HepG2 (cell line): ENCODE measurements around the gene SENP6. TPM values are rescaled to one million over a fixed set of nuclear protein-coding genes. Genes with fewer than 3 reads are reported as not detected.

Experiments used
- FOXA1 ChIP-seq, 2 experiments: fragments of 450-650 bp in 1 of 2; sonication (generic) in 1 of 2; formaldehyde crosslinking in 1 of 2; IDR thresholded peaks; 2 replicates each; pipeline versions ENCODE4 v1.4.0 to v1.6.1; 2016 to 2020; ENCODE audit warnings: missing genetic modification reagents in 1 of 2
- FOXO1 ChIP-seq: sonication (generic); formaldehyde crosslinking; IDR thresholded peaks from 2 replicates; pipeline ENCODE4 v1.4.0; 2020; ENCODE audit warnings: missing genetic modification reagents
- GABPA ChIP-seq, 2 experiments: IDR thresholded peaks; 2 replicates each; pipeline ENCODE4 v1.6.1; 2011 to 2016; ENCODE audit warnings: low read depth in 2 of 2, low read length in 1 of 2, missing biosample characterization in 1 of 2, missing genetic modification characterization in 1 of 2
- HNRNPH1 ChIP-seq: fragments of 200-400 bp; formaldehyde crosslinking; optimal IDR thresholded peaks from 2 replicates; pipeline ENCODE3; 2017; ENCODE audit warnings: mild to moderate bottlenecking, low read depth, low read length
- HOXA3 ChIP-seq: sonication (generic); formaldehyde crosslinking; IDR thresholded peaks from 2 replicates; pipeline ENCODE4 v1.5.0; 2020; ENCODE audit warnings: missing genetic modification reagents
- MXD3 ChIP-seq: IDR thresholded peaks from 2 replicates; pipeline ENCODE4 v1.6.1; 2016; ENCODE audit warnings: mild to moderate bottlenecking, missing biosample characterization, missing genetic modification reagents
- ONECUT2 ChIP-seq: sonication (generic); formaldehyde crosslinking; IDR thresholded peaks from 2 replicates; pipeline ENCODE4 v1.4.0; 2020; ENCODE audit warnings: missing genetic modification reagents
- PLSCR1 ChIP-seq: sonication (generic); formaldehyde crosslinking; IDR thresholded peaks from 2 replicates; pipeline ENCODE4 v1.5.0; 2020; ENCODE audit warnings: missing genetic modification reagents, mild to moderate bottlenecking, borderline replicate concordance
- SMYD3 ChIP-seq: sonication (generic); formaldehyde crosslinking; IDR thresholded peaks from 2 replicates; pipeline ENCODE4 v1.8.1; 2023; ENCODE audit warnings: mild to moderate bottlenecking, missing genetic modification reagents
- SPEN ChIP-seq: sonication (generic); formaldehyde crosslinking; IDR thresholded peaks from 2 replicates; pipeline ENCODE4 v1.5.1; 2020; ENCODE audit warnings: low read depth, mild to moderate bottlenecking, missing genetic modification reagents
- SRSF4 ChIP-seq: fragments of 200-400 bp; formaldehyde crosslinking; IDR thresholded peaks from one replicate; pipeline ENCODE4 v1.6.1; 2018; ENCODE audit warnings: mild to moderate bottlenecking, low read depth, low read length, moderate library complexity; ENCODE audit not compliant: poor library complexity, severe bottlenecking
- ZBTB20 ChIP-seq: sonication (generic); formaldehyde crosslinking; IDR thresholded peaks from 2 replicates; pipeline ENCODE4 v1.8.1; 2023; ENCODE audit warnings: missing genetic modification reagents, low read depth, mild to moderate bottlenecking, borderline replicate concordance
- ZBTB21 ChIP-seq: sonication (generic); formaldehyde crosslinking; IDR thresholded peaks from 2 replicates; pipeline ENCODE4 v1.4.0; 2020; ENCODE audit warnings: missing genetic modification reagents
- ZBTB34 ChIP-seq: sonication (generic); formaldehyde crosslinking; IDR thresholded peaks from 2 replicates; pipeline ENCODE4 v1.8.0; 2022; ENCODE audit warnings: mild to moderate bottlenecking, missing genetic modification reagents
- ZBTB4 ChIP-seq: sonication (generic); formaldehyde crosslinking; IDR thresholded peaks from 2 replicates; pipeline ENCODE4 v1.4.0; 2020; ENCODE audit warnings: missing genetic modification reagents, mild to moderate bottlenecking, borderline replicate concordance
- ZKSCAN5 ChIP-seq: sonication (generic); formaldehyde crosslinking; IDR thresholded peaks from 2 replicates; pipeline ENCODE4 v1.5.1; 2020; ENCODE audit warnings: mild to moderate bottlenecking, missing genetic modification reagents
- ZNF230 ChIP-seq: sonication (generic); formaldehyde crosslinking; IDR thresholded peaks from 2 replicates; pipeline ENCODE4 v1.4.0; 2020; ENCODE audit warnings: mild to moderate bottlenecking, missing genetic modification reagents
- ZNF546 ChIP-seq: sonication (generic); formaldehyde crosslinking; conservative IDR thresholded peaks from 2 replicates; pipeline ENCODE4 v1.8.1; 2023; ENCODE audit warnings: mild to moderate bottlenecking, missing genetic modification reagents
- ZNF607 ChIP-seq: sonication (generic); formaldehyde crosslinking; IDR thresholded peaks from 2 replicates; pipeline ENCODE4 v1.5.1; 2020; ENCODE audit warnings: missing genetic modification reagents, mild to moderate bottlenecking, borderline replicate concordance
- ZNF777 ChIP-seq: sonication (generic); formaldehyde crosslinking; IDR thresholded peaks from 2 replicates; pipeline ENCODE4 v1.4.0; 2020; ENCODE audit warnings: missing genetic modification reagents
- ZNF850 ChIP-seq: sonication (generic); formaldehyde crosslinking; conservative IDR thresholded peaks from 2 replicates; pipeline ENCODE4 v1.9.0; 2021; ENCODE audit warnings: mild to moderate bottlenecking, missing genetic modification reagents
- polyA plus RNA-seq, 8 experiments: library from polyadenylated mRNA; depleted of rRNA in 3 of 8; stranded (reverse) in 7 of 8; unstranded in 1 of 8; fragments of >200 nt; fragmentation: Illumina TruSeq in 4 of 8; extraction: Trizol in 4 of 8; gene quantifications; 2 replicates each; pipeline versions ENCODE4 v1.2.1 to v1.2.3, GENCODE V29; 2011 to 2016; ENCODE audit warnings: low read depth in 4 of 8, missing spikeins in 1 of 8, mixed read lengths in 1 of 8; ENCODE audit not compliant: insufficient read depth in 1 of 8
- total RNA-seq, 5 experiments: library from RNA; depleted of rRNA; stranded (reverse); fragments of >200 nt; fragmentation: Illumina TruSeq; extraction: Trizol; gene quantifications; 2 replicates each; pipeline ENCODE4 v1.2.3, GENCODE V29; 2016; ENCODE audit warnings: low read depth in 1 of 5

The SENP6 gene
- total and polyA plus RNA-seq, 2 of the 13 experiments (the other 11 are each of a cell fraction or from before 2014, with no cell fraction given) = 21.9 to 50.1 TPM

GRCh38 chr6:75601304-75602245 is at the start of gene SENP6 (continued):
- TF ChIP-seq FOXA1 (IDR thresholded peaks at IDR 0.05) (no peak), FOXA1 (CRISPR knock-in tag; IDR thresholded peaks at IDR 0.05) (peak; percentile 43), ZNF230 (peak; percentile 66; the same call in 1 of the 2 replicates), GABPA (IDR thresholded peaks at IDR 0.05; ENCODE audit: low read depth, low read length) (no peak), GABPA (CRISPR knock-in tag; IDR thresholded peaks at IDR 0.05; ENCODE audit: low read depth) (no peak), HNRNPH1 (no peak), SRSF4 (no peak), ZNF607 (peak; percentile 21; the same call in 1 of the 2 replicates), ZNF546 (CRISPR knock-in tag) (peak; percentile 73; the same call in 1 of the 2 replicates), MXD3 (CRISPR knock-in tag) (0 out of 2 replicates have a peak, but pooled peaks have one; percentile 31), ZNF777 (no peak; the same call in none of the 2 replicates), ZBTB4 (no peak), PLSCR1 (CRISPR knock-in tag) (0 out of 2 replicates have a peak, but pooled peaks have one; percentile 76), FOXO1 (CRISPR knock-in tag) (0 out of 2 replicates have a peak, but pooled peaks have one; percentile 46), ZBTB21 (CRISPR knock-in tag) (no peak), ZNF850 (CRISPR knock-in tag) (no peak), HOXA3 (CRISPR knock-in tag) (peak; percentile 88), ZBTB34 (CRISPR knock-in tag) (peak; percentile 79; the same call in 1 of the 2 replicates), ZKSCAN5 (no peak), ONECUT2 (CRISPR knock-in tag) (no peak), SPEN (peak; percentile 37; the same call in 1 of the 2 replicates), ZBTB20 (peak; percentile 45; the same call in 1 of the 2 replicates), SMYD3 (CRISPR knock-in tag) (peak; percentile 66)
